Stomach smooth muscle (tissue), 2 donors: ENCODE measurements around the gene CBL.

ENCODE experiments used
- H3K27ac ChIP-seq: one replicate; pipeline ENCODE4 v1.7.0; 2013; ENCODE audit warnings: mild to moderate bottlenecking, low read length, inconsistent platforms
- H3K27me3 ChIP-seq, 2 donors: one replicate each; pipeline ENCODE4 v1.7.0; 2013; ENCODE audit warnings: low read length in 2 of 2; ENCODE audit not compliant: insufficient read depth in 2 of 2, control insufficient read depth in 1 of 2
- H3K36me3 ChIP-seq, 2 donors: one replicate each; pipeline ENCODE4 v1.7.0; 2013; ENCODE audit warnings: low read length in 2 of 2; ENCODE audit not compliant: control insufficient read depth in 2 of 2, insufficient read depth in 2 of 2
- H3K4me1 ChIP-seq: one replicate; pipeline ENCODE4 v1.7.0; 2013; ENCODE audit warnings: low read length; ENCODE audit not compliant: control insufficient read depth, insufficient read depth
- H3K4me3 ChIP-seq, 2 donors: one replicate each; pipeline ENCODE4 v1.7.0; 2013; ENCODE audit warnings: low read length in 2 of 2
- H3K9ac ChIP-seq, 2 donors: one replicate each; pipeline ENCODE4 v1.7.0; 2013; ENCODE audit warnings: low read length in 2 of 2, mild to moderate bottlenecking in 1 of 2
- H3K9me3 ChIP-seq, 2 donors: one replicate each; pipeline ENCODE4 v1.7.0; 2013; ENCODE audit warnings: low read length in 2 of 2; ENCODE audit not compliant: control insufficient read depth in 2 of 2
- donor health status: healthy.
- donor health status: Pancreatic carcinoma.

The CBL gene

GRCh38 chr11:119319700-119320239, 113.6 kb downstream of the CBL start:
- Histone ChIP-seq H3K9ac (peak overlapping the region; percentile 93 to 96), H3K9me3 (no peaks in the 10 kb centered on the region), H3K4me1 (peaks cover 80% of the 10 kb centered on the region), H3K27me3 (peaks cover 2 to 4% of the 10 kb centered on the region in 2 donors), H3K27ac (peak overlapping the region; percentile 99), H3K36me3 (no peaks in the 10 kb centered on the region), H3K4me3 (peak overlapping the region in 1 of 2 donors; percentile 74)

DNA sequence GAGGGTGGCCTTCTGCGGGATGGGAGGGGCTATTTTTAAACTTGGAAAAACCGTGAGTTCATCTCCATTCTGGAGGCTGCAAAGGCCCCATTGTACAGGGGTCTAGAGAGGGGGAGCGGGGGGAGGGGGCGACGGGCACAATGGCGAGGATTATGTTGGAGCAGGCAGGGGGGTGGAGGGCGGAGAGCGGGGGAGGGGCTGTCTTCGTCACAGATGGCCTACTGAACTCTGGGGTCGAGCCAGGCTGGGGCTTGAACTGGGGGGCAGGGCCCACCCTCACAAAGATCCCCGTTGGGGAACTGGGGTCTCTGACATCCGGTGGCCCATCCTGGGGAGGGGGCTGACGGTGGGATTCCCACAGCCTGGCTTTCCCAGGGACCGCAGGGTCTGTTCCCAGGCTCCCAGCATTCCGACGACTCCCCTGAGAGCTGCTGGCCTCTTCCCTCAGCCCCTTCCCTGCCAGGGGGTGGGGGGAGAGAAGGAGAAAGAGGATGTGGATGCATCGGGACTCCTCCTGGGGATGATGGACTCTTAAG, 114.2 kb downstream of the CBL start:
- no peaks in the 10 kb centered on the region for H3K36me3 ChIP-seq
- peaks cover under 1 to 2% of the 10 kb centered on the region in 2 donors for H3K27me3 ChIP-seq
- H3K27ac ChIP-seq: peak overlapping the region; percentile 99
- peak overlapping the region; percentile 56 to 73 for H3K4me3 ChIP-seq
- peaks cover 75% of the 10 kb centered on the region for H3K4me1 ChIP-seq
- no peaks in the 10 kb centered on the region for H3K9me3 ChIP-seq
- H3K9ac ChIP-seq: peak overlapping the region; percentile 96

DNA sequence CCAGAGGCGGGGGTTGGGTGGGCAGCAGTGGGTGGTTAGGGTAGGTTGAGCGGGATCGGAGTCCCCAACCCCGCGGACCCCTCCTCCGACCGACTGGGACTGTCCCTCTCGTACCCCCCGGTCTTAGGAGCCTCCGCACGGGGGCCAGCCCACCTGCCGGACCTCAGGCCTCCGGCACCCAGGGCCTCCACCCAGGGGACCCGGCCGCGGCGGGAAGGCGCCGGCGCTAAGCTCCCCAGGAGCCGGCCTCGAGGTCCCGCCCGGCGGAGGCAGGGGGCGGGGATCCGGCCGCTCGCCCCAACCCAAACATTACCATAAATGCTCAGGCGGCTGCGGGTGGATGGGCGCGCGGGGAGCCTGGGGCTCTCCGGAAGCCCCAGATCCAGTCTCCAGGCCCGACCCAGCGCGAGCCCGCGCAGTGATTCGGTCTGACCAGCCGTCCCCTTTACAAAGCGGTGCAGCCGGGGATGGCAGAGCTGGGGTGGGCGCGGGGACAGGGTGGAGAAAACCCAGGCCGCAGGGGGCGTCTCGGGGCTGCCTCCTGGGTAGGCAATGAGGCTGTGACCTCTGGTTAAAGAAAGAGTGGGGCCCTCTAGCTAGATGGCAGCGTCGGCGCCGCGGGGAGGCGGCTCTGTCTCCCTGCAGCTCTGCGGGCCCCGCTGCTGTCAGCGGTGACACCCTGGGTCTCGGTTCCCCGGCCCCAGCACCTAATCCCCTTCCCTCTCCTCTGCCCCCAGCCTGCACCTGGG, 114.8 kb downstream of the CBL start:
- peaks cover 71% of the 10 kb centered on the region for H3K4me1 ChIP-seq
- no peaks in the 10 kb centered on the region for H3K27me3 ChIP-seq
- H3K36me3 ChIP-seq: no peaks in the 10 kb centered on the region
- peak overlapping the region; percentile 72 to 73 for H3K4me3 ChIP-seq
- H3K9me3 ChIP-seq: no peaks in the 10 kb centered on the region
- peak overlapping the region; percentile 96 for H3K9ac ChIP-seq
- H3K27ac ChIP-seq: peak overlapping the region; percentile 99

- no peak overlapping the region for H3K9ac ChIP-seq
- H3K36me3 ChIP-seq: no peaks in the 10 kb centered on the region
- peaks cover 66% of the 10 kb centered on the region for H3K4me1 ChIP-seq
- peak overlapping the region; percentile 99 for H3K27ac ChIP-seq
- H3K27me3 ChIP-seq: no peaks in the 10 kb centered on the region
- H3K4me3 ChIP-seq: no peak overlapping the region
- H3K9me3 ChIP-seq: no peaks in the 10 kb centered on the region
Measured at GRCh38 chr11:119322360-119322739, 116.2 kb downstream of the CBL start.

GRCh38 chr11:119322921-119323531, 116.9 kb downstream of the CBL start:
- peaks cover 59% of the 10 kb centered on the region for H3K4me1 ChIP-seq

GRCh38 chr11:119323532-119324033, 117.4 kb downstream of the CBL start:
- no peak overlapping the region for H3K9ac ChIP-seq
- peaks cover 53% of the 10 kb centered on the region for H3K4me1 ChIP-seq
- no peaks in the 10 kb centered on the region for H3K27me3 ChIP-seq
- no peaks in the 10 kb centered on the region for H3K36me3 ChIP-seq
- H3K27ac ChIP-seq: peak overlapping the region; percentile 99
- peak overlapping the region in 1 of 2 donors; percentile 35 for H3K4me3 ChIP-seq
- H3K9me3 ChIP-seq: no peaks in the 10 kb centered on the region

More at GRCh38 chr11:119322921-119323531, 116.9 kb downstream of the CBL start:
- no peak overlapping the region for H3K9ac ChIP-seq
- H3K36me3 ChIP-seq: no peaks in the 10 kb centered on the region
- peak overlapping the region; percentile 99 for H3K27ac ChIP-seq
- peak overlapping the region in 1 of 2 donors; percentile 35 for H3K4me3 ChIP-seq
- H3K27me3 ChIP-seq: no peaks in the 10 kb centered on the region
- no peaks in the 10 kb centered on the region for H3K9me3 ChIP-seq

DNA sequence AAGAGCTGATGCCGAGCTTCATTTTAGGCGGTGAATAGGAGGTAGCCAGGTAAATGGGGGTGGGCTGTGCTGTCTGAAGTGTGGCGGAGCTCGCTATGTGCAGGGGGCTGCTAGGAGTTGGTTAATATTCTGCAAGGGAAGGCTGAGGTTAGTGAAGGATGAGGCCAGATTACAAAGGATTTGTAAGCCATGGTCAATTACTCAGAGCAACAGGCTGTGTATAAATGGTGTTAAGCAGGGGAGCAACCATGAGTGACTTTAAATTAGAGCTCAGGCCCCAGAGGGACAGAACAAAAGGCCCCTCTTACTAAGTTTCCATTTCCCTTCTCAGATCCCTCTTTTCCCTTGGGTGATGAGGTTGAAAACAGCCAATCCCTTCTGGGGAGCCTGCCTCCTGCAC, 118.0 kb downstream of the CBL start:
- no peaks in the 10 kb centered on the region for H3K36me3 ChIP-seq
- peaks cover 47% of the 10 kb centered on the region for H3K4me1 ChIP-seq
- H3K9me3 ChIP-seq: no peaks in the 10 kb centered on the region
- no peak overlapping the region for H3K9ac ChIP-seq
- peak overlapping the region; percentile 99 for H3K27ac ChIP-seq
- no peak overlapping the region for H3K4me3 ChIP-seq
- H3K27me3 ChIP-seq: no peaks in the 10 kb centered on the region

DNA sequence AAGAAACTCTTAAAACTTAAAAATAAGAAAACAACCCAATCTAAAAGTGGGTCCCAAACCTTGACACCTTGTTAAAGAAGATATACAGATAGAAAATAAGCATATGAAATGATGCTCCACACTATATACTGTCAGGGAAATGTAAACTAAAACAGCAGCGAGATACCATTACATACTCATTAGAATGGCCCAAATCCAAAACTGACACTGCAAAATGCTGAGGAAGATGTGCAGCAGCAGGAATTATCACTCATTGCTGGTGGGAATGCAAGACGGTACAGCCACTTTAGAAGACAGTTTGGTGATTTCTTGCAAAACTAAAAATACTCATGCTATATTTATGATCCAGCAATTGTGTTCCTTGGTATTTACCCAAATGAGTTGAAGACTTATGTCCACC, 123.2 kb downstream of the CBL start:
- Histone ChIP-seq H3K4me1 (peaks cover 2% of the 10 kb centered on the region), H3K9me3 (no peaks in the 10 kb centered on the region), H3K9ac (no peak overlapping the region), H3K27me3 (no peaks in the 10 kb centered on the region), H3K4me3 (no peak overlapping the region), H3K36me3 (no peaks in the 10 kb centered on the region), H3K27ac (no peak overlapping the region)

GRCh38 chr11:119330237-119330636, 124.1 kb downstream of the CBL start:
- Histone ChIP-seq H3K27me3 (no peaks in the 10 kb centered on the region), H3K4me3 (no peak overlapping the region), H3K36me3 (no peaks in the 10 kb centered on the region), H3K9ac (no peak overlapping the region), H3K9me3 (no peaks in the 10 kb centered on the region), H3K27ac (no peak overlapping the region), H3K4me1 (peaks cover 7% of the 10 kb centered on the region)

DNA sequence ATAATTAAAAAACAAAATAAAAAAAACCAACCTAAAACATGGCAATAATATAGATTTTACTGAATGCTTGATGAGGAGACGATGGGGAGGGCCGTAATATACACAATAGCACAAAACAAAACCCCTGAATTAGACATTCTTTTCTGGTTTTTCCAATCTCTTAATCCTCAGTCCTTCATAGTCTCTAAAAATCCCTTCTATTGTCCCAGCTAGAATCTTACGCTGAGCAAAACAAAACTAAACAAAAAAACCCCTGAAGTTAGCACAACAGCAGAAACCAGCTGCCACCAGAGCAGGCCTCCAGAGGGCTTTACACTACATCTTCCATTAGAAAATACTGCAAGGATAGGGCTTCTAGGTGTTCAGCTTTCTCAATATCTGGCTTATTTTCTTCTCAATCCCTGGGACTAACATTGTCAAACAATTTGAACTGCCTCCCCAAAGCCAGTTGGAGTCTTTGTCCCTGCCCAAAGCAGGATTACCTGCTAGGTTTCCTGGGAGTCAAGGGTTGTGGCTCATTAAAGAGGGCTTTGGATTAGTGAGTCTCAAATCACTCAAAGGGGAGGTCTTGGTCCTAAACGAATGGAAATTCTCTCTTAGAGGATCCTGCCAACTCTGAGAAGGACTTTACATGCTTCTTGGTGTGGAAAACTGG, 126.1 kb downstream of the CBL start:
- no peak overlapping the region for H3K4me3 ChIP-seq
- no peaks in the 10 kb centered on the region for H3K9me3 ChIP-seq
- H3K27me3 ChIP-seq: no peaks in the 10 kb centered on the region
- H3K36me3 ChIP-seq: peaks cover 0 to 5% of the 10 kb centered on the region in 2 donors
- H3K4me1 ChIP-seq: peaks cover 20% of the 10 kb centered on the region
- no peak overlapping the region for H3K9ac ChIP-seq
- no peak overlapping the region for H3K27ac ChIP-seq
